ENCODE data around the gene MAP3K5.
"Not testable (repeated sequence)": the region's sequence is repeated elsewhere in the genome, so short reads cannot be mapped to it uniquely, and the experiment has no call there.

MAP3K5 gene

GRCh38 chr6:136822376-136823127 lies 30.3 kb upstream of the MAP3K5 start, which contains the start of gene PEX7:
Gene PEX7, plus strand, starts transcription at chr6:136822592. Its CDS starts 74 bp downstream, at chr6:136822666.
- peak; percentile 77 for DNase-seq (ENCODE audit: extremely low read depth, low read depth)
- TF ChIP-seq, protein P1, sequence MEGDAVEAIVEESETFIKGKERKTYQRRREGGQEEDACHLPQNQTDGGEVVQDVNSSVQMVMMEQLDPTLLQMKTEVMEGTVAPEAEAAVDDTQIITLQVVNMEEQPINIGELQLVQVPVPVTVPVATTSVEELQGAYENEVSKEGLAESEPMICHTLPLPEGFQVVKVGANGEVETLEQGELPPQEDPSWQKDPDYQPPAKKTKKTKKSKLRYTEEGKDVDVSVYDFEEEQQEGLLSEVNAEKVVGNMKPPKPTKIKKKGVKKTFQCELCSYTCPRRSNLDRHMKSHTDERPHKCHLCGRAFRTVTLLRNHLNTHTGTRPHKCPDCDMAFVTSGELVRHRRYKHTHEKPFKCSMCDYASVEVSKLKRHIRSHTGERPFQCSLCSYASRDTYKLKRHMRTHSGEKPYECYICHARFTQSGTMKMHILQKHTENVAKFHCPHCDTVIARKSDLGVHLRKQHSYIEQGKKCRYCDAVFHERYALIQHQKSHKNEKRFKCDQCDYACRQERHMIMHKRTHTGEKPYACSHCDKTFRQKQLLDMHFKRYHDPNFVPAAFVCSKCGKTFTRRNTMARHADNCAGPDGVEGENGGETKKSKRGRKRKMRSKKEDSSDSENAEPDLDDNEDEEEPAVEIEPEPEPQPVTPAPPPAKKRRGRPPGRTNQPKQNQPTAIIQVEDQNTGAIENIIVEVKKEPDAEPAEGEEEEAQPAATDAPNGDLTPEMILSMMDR (IDR thresholded peaks at IDR 0.05; ENCODE audit: low read depth, low read length), result peak; percentile 71

- TF ChIP-seq, protein P1 (IDR thresholded peaks at IDR 0.05; ENCODE audit: low read depth, low read length), result no peak
- no peak for DNase-seq (ENCODE audit: extremely low read depth, low read depth)
Measured at GRCh38 chr6:136822046-136822375, 29.7 kb upstream of the MAP3K5 start.

- no peak for DNase-seq (ENCODE audit: extremely low read depth, low read depth)
- TF ChIP-seq, protein P1 (IDR thresholded peaks at IDR 0.05; ENCODE audit: low read depth, low read length), result no peak
Measured at GRCh38 chr6:136820561-136820960, 28.3 kb upstream of the MAP3K5 start.

- TF ChIP-seq, protein P1 (IDR thresholded peaks at IDR 0.05; ENCODE audit: low read depth, low read length), result no peak
- no peak for DNase-seq (ENCODE audit: extremely low read depth, low read depth)
Measured at GRCh38 chr6:136816656-136817055, 24.4 kb upstream of the MAP3K5 start.

DNA sequence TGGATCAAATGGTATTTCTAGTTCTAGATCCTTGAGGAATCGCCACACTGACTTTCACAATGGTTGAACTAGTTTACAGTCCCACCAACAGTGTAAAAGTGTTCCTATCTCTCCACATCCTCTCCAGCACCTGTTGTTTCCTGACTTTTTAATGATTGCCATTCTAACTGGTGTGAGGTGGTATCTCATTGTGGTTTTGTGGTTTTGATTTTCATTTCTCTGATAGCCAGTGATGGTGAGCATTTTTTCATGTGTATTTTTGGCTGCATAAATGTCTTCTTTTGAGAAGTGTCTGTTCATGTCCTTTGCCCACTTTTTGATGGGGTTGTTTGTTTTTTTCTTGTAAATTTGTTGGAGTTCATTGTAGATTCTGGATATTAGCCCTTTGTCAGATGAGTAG lies 23.3 kb upstream of the MAP3K5 start:
- DNase-seq (ENCODE audit: extremely low read depth, low read depth), result not testable (repeated sequence)

DNA sequence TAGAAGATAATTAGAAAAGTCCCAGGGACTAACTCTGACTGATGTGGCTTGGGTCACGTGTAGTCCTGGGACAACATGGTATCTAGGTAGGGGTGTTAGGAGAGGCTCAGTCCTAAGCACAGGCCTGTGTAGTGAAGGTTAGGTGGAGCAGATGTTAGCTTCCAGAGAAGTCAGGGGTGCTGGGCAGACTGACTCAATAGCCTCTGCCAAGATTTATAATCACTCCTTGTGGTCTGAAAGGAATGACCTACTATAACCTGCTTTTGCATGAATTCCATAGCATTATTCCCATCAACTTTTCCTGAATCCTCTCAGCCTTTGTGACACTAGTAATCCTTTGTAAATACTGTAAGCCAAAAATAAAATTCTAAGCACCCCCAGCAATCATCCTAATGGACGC lies 19.9 kb upstream of the MAP3K5 start:
- no peak for DNase-seq (ENCODE audit: extremely low read depth, low read depth)
- TF ChIP-seq, protein P1 (IDR thresholded peaks at IDR 0.05; ENCODE audit: low read depth, low read length), result no peak

GRCh38 chr6:136811272-136811671 lies 19.0 kb upstream of the MAP3K5 start:
- no peak for DNase-seq (ENCODE audit: extremely low read depth, low read depth)
- TF ChIP-seq, protein P1 (IDR thresholded peaks at IDR 0.05; ENCODE audit: low read depth, low read length), result no peak
